Small intestine (tissue), 7 donors: ENCODE results near the gene SAT1. TPM values are rescaled to one million over a fixed set of nuclear protein-coding genes. Genes with fewer than 3 reads are reported as not detected.
"Not testable (repeated sequence)": the region's sequence is repeated elsewhere in the genome, so short reads cannot be mapped to it uniquely, and the experiment has no call there.

Source experiments
- DNase-seq, 2 donors: peaks; one replicate each; pipeline versions ENCODE4 v3.0.0 to v3.0.0-alpha.2; 2013
- FAIRE-seq: peaks from 2 replicates; lab custom pipeline; 2012; peaks lifted over from hg19 to GRCh38; lab: Jason Lieb, UNC
- H3K27ac ChIP-seq, 3 donors: one replicate each; pipeline ENCODE4 v1.5.1; 2013; ENCODE audit warnings: low read length in 2 of 3, mild to moderate bottlenecking in 2 of 3, control low read depth in 1 of 3, inconsistent platforms in 1 of 3, low read depth in 1 of 3, moderate library complexity in 1 of 3
- H3K27me3 ChIP-seq, 3 donors: one replicate each; pipeline ENCODE4 v1.6.1; 2013; ENCODE audit warnings: low read length in 3 of 3, inconsistent platforms in 1 of 3; ENCODE audit not compliant: control insufficient read depth in 3 of 3, insufficient read depth in 3 of 3
- H3K36me3 ChIP-seq, 3 donors: one replicate each; pipeline ENCODE4 v1.6.1; 2013; ENCODE audit warnings: low read length in 3 of 3, inconsistent platforms in 1 of 3, low read depth in 1 of 3, mild to moderate bottlenecking in 1 of 3, moderate library complexity in 1 of 3; ENCODE audit not compliant: control insufficient read depth in 3 of 3, insufficient read depth in 2 of 3
- H3K4me1 ChIP-seq, 3 donors: one replicate each; pipeline ENCODE4 v1.6.1; 2013; ENCODE audit warnings: low read length in 2 of 3, inconsistent platforms in 1 of 3, low read depth in 1 of 3, mild to moderate bottlenecking in 1 of 3, moderate library complexity in 1 of 3; ENCODE audit not compliant: control insufficient read depth in 3 of 3, insufficient read depth in 2 of 3
- H3K4me3 ChIP-seq, 3 donors: one replicate each; pipeline ENCODE4 v1.5.1; 2013; ENCODE audit warnings: low read length in 3 of 3, control low read depth in 1 of 3, inconsistent platforms in 1 of 3, low read depth in 1 of 3, mild to moderate bottlenecking in 1 of 3, moderate library complexity in 1 of 3
- H3K9me3 ChIP-seq, 2 donors: one replicate each; pipeline ENCODE4 v1.6.1; 2013; ENCODE audit warnings: low read depth in 1 of 2, low read length in 1 of 2; ENCODE audit not compliant: control insufficient read depth in 2 of 2, insufficient read depth in 1 of 2
- WGBS, 3 donors: extraction: QIAGEN DNeasy Blood & Tissue Kit; methylation state at CpG; one replicate each; pipeline ENCODE4 v1.1.7; 2013; 5-methylcytosine and 5-hydroxymethylcytosine counted together
- polyA plus RNA-seq, 4 donors: library from polyadenylated mRNA; stranded (reverse) in 3 of 4; unstranded in 1 of 4; fragments of 200-250 nt in 3 of 4; fragments of 120-200 nt in 1 of 4; gene quantifications; one replicate each; pipeline versions ENCODE4 v1.2.1 to v1.2.3, GENCODE V29; 2013
- donor health status: healthy with polysubstance abuse.
- donor health status: control.
- donor health status: control.
- donor health status: Bipolar disorder and iron deficiency.
- donor health status: healthy.

SAT1 gene
- polyA plus RNA-seq, 4 donors = 412 to 1,273 (median 877) TPM

DNA sequence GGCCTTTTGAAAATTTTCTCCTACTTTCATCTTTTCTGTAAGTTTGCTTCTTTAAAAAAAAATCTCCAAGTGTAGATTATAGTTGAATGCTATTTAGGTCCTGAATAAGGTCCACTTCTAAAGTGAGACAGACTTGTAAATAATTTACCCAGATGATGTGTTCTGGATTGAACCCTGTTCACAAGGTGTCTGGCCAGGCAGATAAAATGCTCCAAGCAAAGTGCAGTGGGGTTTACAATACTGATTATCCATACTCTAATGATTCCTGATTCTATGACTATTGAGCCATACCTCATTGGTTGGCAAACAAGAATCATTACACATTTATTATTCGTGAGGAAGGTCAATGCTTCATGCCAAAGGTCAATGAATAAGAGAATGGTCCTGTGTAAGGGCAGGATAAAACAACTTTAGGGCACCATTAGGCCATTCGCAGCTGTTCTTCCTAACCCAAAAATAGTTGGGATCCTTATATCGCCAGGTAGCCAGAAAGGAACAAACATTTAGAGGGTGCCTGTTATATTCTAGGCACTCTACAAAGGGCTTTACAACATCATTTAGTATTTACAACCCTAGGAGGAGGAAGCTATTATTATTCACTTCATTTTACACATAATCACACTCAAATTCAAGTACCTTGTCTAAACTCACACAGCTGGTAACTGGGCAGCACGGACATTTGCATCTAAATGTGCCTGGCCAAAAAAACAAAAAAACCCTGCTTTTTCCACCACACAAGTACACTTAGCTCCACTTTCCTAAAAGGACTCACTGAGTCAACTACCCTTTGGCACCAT is 18.6 kb upstream of the SAT1 start:
- Histone ChIP-seq H3K36me3 (no peaks in the 10 kb centered on the region), H3K27ac (peak overlapping the region in 1 of 3 donors; percentile 33), H3K4me1 (peaks cover 0 to 3% (median 0%) of the 10 kb centered on the region in 3 donors), H3K9me3 (no peaks in the 10 kb centered on the region), H3K27me3 (no peaks in the 10 kb centered on the region), H3K4me3 (no peak overlapping the region)
- 22 to 54% (median 49%) methylated on average over 4 of the region's 4 CpGs for WGBS, 3 donors
- DNase-seq = peak; percentile 66 to 84
- FAIRE-seq = no peak

DNA sequence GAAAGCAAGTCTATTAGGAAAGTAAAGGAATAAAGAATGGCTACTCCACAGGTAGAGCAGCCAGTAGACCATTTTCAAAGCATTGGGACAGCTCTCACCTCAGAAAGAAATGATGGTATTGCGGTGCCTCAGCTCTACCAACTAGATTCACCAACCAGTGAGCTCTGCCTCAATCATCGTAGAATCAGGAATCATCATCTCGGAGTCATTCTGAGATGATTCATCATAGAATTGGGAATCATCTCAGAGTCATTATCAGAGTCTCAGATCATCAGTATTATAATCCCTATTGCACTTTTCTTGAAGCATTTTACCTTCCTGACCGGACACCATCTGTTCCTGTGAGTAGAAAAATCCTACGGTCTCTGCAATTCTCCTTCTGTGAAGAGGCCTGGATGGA is 17.5 kb upstream of the SAT1 start:
- Histone ChIP-seq H3K9me3 (no peaks in the 10 kb centered on the region), H3K27me3 (no peaks in the 10 kb centered on the region), H3K4me3 (no peak overlapping the region), H3K36me3 (no peaks in the 10 kb centered on the region), H3K4me1 (peaks cover 0 to 7% (median 0%) of the 10 kb centered on the region in 3 donors), H3K27ac (no peak overlapping the region)
- 65 to 86% (median 68%) methylated on average over 5 of the region's 5 CpGs for WGBS, 3 donors
- DNase-seq = no peak
- FAIRE-seq = no peak

DNA sequence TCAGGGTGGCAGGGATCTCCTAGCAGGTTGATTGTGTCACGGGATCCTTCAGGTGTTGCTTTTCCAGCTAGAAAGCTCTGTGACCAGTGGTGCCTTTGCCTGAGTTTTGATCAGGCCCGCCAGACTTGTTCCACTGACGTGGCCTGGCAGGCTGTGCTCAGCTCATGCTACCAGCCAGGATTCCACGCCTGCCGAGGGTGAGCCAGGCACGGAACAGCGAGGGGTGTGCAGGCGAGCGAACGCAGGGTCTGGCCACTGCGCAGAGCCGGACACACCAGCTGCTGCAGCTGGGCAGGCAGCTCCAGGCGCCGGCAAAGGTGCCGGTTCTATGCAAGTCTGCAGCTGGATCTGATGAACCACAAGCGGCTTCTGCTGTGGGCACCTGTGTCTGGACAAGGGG is 17.1 kb upstream of the SAT1 start:
- no peaks in the 10 kb centered on the region for H3K9me3 ChIP-seq
- DNase-seq (no peak), FAIRE-seq (no peak)
- H3K36me3 ChIP-seq = no peaks in the 10 kb centered on the region
- H3K27me3 ChIP-seq = no peaks in the 10 kb centered on the region
- WGBS, 3 donors = 67 to 88% (median 78%) methylated on average over 13 to 16 of the region's 16 CpGs
- no peak overlapping the region for H3K27ac ChIP-seq
- peaks cover 0 to 7% (median 0%) of the 10 kb centered on the region in 3 donors for H3K4me1 ChIP-seq
- H3K4me3 ChIP-seq = no peak overlapping the region

DNA sequence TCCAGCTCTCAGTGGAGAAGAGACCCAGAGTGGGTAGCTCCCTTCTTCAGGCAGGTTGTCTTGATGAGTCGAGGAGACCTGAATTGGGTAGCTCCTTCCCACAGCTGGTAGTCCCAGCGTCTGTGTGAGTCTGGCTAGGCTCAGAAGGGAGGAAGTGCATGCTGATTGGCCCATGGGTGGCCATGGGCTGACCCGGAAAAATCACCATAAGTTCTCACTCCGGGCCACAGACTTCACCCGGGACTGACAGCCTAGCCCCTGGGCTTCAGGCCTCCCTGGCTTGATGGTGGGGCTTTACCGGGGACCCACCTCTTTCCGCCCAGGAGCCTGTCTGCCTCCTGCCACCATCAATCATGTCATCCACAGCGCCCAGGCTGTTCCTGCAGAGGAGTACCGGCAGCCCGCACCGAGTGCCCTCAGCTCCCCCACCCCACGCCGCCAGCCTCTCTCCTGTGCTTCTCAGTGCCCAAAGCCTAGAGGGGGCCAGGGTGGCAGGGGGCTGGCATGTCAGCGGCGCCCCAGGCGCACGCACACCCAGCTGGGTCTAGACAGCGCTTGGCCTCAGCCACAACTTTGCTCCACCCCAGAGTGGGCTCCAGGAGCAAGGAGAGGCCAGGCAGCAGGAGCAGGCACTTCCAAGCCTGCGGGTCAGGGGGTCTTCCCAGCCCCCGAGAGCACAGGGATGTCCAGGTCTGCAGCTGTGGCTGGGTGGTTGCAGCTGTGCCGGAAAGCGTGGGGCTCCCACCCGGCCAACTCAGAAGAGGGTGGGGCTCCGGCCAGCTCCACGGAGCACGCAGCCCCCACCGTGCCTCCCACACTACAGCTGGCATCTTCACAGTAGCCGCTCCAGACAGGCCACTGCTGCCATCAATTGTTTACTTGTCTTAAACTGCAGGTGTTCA is 16.1 kb upstream of the SAT1 start:
- H3K27ac ChIP-seq = peak overlapping the region in 1 of 3 donors; percentile 44
- H3K4me1 ChIP-seq = peaks cover 0 to 7% (median 0%) of the 10 kb centered on the region in 3 donors
- H3K27me3 ChIP-seq = no peaks in the 10 kb centered on the region
- WGBS, 3 donors = 53 to 67% (median 64%) methylated on average over 10 to 28 of the region's 28 CpGs
- FAIRE-seq = no peak
- no peaks in the 10 kb centered on the region for H3K36me3 ChIP-seq
- no peak for DNase-seq
- peak overlapping the region in 1 of 3 donors; percentile 36 for H3K4me3 ChIP-seq
- no peaks in the 10 kb centered on the region for H3K9me3 ChIP-seq

DNA sequence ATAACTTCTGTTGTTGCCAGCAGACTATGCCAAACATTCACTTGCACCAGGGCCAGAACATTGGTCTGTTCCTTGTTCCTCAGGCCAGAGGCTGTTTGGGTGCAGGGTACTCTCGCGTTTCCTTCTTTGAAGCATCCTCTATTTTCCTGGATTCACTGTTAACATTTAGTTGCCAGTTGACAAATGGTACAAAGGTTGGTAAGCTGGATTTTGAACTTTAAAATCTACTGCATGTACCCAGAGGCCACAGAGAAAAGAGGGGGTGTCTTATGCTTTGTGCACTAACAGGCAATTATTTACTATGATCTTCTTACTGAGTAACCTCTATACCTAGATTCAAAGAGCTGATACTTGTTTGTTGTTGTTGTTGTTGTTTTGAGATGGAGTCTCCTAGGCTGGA is 12.8 kb upstream of the SAT1 start:
- Histone ChIP-seq H3K27ac (no peak overlapping the region), H3K27me3 (no peaks in the 10 kb centered on the region), H3K4me1 (peaks cover 0 to 4% (median 0%) of the 10 kb centered on the region in 3 donors), H3K36me3 (no peaks in the 10 kb centered on the region), H3K4me3 (no peak overlapping the region), H3K9me3 (no peaks in the 10 kb centered on the region)
- 29 to 56% (median 38%) methylated on average over 2 of the region's 2 CpGs for WGBS, 3 donors
- FAIRE-seq (no peak), DNase-seq (peak; percentile 56 to 61)

DNA sequence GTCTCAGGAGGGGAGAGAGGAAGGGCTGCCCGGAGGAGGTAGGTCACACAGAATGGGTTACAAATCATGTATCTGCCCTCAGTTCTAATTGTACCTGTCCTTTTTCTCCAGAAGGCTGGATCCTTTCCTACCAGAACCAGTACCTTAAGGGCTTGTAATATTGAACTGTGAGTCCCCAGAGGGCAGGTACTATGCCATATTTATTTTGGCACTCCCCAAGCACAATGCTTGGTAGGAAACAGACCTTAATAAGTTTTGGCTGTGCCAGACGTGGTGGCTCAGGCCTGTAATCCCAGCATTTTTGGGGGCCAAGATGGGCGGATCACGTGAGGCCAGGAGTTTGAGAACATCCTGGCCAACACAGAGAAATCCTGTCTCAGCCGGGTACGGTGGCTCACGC is 11.9 kb upstream of the SAT1 start:
- H3K4me1 ChIP-seq, H3K27ac ChIP-seq, FAIRE-seq, H3K4me3 ChIP-seq, H3K36me3 ChIP-seq, H3K27me3 ChIP-seq, DNase-seq, H3K9me3 ChIP-seq: not testable (repeated sequence)
- 88 to 90% (median 90%) methylated on average over 6 to 7 of the region's 7 CpGs for WGBS, 3 donors

DNA sequence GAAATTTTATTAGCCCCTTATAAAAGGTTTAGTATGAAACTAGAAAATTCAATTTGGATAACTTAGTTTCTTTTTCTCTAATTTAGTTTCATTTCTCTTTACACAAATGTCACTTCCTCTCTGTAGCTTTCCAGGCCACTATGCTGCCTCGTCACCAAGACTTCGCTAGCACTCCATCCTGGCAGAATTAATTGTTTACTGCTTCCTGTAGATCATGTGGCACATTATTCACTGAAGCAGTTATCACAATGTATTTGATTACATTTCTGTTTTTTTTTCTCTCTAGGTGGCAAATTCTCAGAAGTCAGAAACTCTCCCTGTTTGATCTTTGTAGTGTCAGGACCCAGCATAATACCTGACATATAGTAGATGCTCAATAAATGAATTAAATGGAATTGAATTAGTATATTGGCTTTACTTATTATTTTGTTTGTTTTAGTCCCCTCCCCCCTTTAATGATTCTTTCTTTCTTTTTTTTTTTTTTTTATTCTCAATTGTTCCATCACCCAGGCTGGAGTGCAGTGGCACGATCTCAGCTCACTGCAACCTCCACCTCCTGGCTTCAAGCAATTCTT is 9.3 kb upstream of the SAT1 start:
- 35 to 37% (median 37%) methylated on average over 3 of the region's 3 CpGs for WGBS, 3 donors
- Histone ChIP-seq H3K36me3 (no peaks in the 10 kb centered on the region), H3K27ac (peak overlapping the region in 2 of 3 donors; percentile 45 to 86), H3K4me3 (no peak overlapping the region), H3K27me3 (no peaks in the 10 kb centered on the region), H3K4me1 (peaks cover 0 to 4% (median 0%) of the 10 kb centered on the region in 3 donors), H3K9me3 (no peaks in the 10 kb centered on the region)
- FAIRE-seq = no peak
- DNase-seq = peak; percentile 15 to 69

DNA sequence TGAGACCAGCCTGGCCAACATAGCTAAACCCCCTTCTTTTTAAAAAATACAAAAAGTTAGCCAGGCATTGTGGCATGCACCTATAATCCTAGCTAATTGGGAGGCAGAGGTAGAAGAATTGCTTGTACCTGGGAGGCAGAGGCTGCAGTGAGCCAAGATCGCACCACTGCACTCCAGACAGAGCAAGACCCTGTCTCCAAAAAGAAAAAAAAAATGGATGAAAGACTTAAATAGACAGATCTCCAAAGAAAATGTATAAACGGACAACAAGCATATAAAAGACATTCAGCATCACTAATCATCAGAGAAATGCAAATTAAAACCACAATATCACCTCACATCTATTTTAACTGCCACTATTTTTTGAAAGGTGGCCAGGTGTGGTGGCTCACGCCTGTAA is 6.6 kb upstream of the SAT1 start:
- Histone ChIP-seq H3K27me3 (no peaks in the 10 kb centered on the region), H3K4me3 (no peak overlapping the region), H3K36me3 (no peaks in the 10 kb centered on the region), H3K27ac (no peak overlapping the region), H3K4me1 (no peaks in the 10 kb centered on the region), H3K9me3 (no peaks in the 10 kb centered on the region)
- FAIRE-seq (no peak), DNase-seq (no peak)
- WGBS, 3 donors = 75 to 94% (median 92%) methylated on average over 3 of the region's 3 CpGs
